Smooth muscle cell (in vitro differentiated cells): Measurements from ENCODE around the gene AOPEP. TPM values are rescaled to one million over a fixed set of nuclear protein-coding genes. Genes with fewer than 3 reads are reported as not detected.

Experiments used
- DNase-seq: peaks from one replicate; lab custom pipeline; 2025; ENCODE audit not compliant: unreplicated experiment; lab: John Stamatoyannopoulos, UW
- H2AFZ ChIP-seq: fragments of 200-600 bp; sonication (generic); 2 replicates; pipeline ENCODE4 v1.6.0; 2016; ENCODE audit warnings: antibody characterized with exemption, low read depth, mild to moderate bottlenecking
- H3F3A ChIP-seq: fragments of 200-600 bp; sonication (generic); 2 replicates; pipeline ENCODE4 v1.6.0; 2017; ENCODE audit warnings: antibody characterized with exemption, low read depth
- H3K27ac ChIP-seq: fragments of 200-600 bp; sonication (generic); 2 replicates; pipeline ENCODE4 v1.5.1; 2016; ENCODE audit warnings: low read depth, mild to moderate bottlenecking
- H3K27me3 ChIP-seq: fragments of 200-600 bp; sonication (generic); 2 replicates; pipeline ENCODE4 v1.6.1; 2016; ENCODE audit warnings: low read depth, mild to moderate bottlenecking
- H3K36me3 ChIP-seq: fragments of 200-600 bp; sonication (generic); 2 replicates; pipeline ENCODE4 v1.5.1; 2016; ENCODE audit warnings: low read depth
- H3K4me1 ChIP-seq: fragments of 200-600 bp; sonication (generic); 2 replicates; pipeline ENCODE4 v1.5.1; 2016; ENCODE audit warnings: low read depth
- H3K4me2 ChIP-seq: fragments of 200-600 bp; sonication (generic); 2 replicates; pipeline ENCODE4 v1.6.0; 2016; ENCODE audit warnings: mild to moderate bottlenecking
- H3K4me3 ChIP-seq: fragments of 200-600 bp; sonication (generic); 2 replicates; pipeline ENCODE4 v1.5.1; 2016; ENCODE audit warnings: mild to moderate bottlenecking
- H3K79me2 ChIP-seq: fragments of 200-600 bp; sonication (generic); 2 replicates; pipeline ENCODE4 v1.6.0; 2016; ENCODE audit warnings: low read depth, mild to moderate bottlenecking
- H3K9ac ChIP-seq: fragments of 200-600 bp; sonication (generic); 2 replicates; pipeline ENCODE4 v1.6.0; 2016; ENCODE audit warnings: low read depth
- H3K9me3 ChIP-seq: fragments of 200-600 bp; sonication (generic); replicated peaks from 2 replicates; pipeline ENCODE4 v1.5.1; 2016; ENCODE audit warnings: low read depth
- H4K20me1 ChIP-seq: fragments of 200-600 bp; sonication (generic); 2 replicates; pipeline ENCODE4 v1.6.0; 2016; ENCODE audit warnings: low read depth
- CTCF ChIP-seq: fragments of 200-600 bp; sonication (generic); IDR thresholded peaks from 2 replicates; pipeline ENCODE4 v1.5.1; 2017; ENCODE audit warnings: borderline replicate concordance, mild to moderate bottlenecking, antibody characterized with exemption; ENCODE audit not compliant: insufficient read depth, poor library complexity, severe bottlenecking
- WGBS: methylation state at CpG from one replicate; pipeline ENCODE4 v1.1.7; 2016; ENCODE audit warnings: low lambda C conversion rate; 5-methylcytosine and 5-hydroxymethylcytosine counted together
- polyA plus RNA-seq: library from polyadenylated mRNA; unstranded; fragments of >200 nt; fragmentation: Nextera tagmentation; extraction: Ambion mirVana; gene quantifications from 2 replicates; pipeline ENCODE4 v1.2.1, GENCODE V29; 2016
- total RNA-seq: library from RNA; depleted of rRNA; stranded (reverse); fragments of >200 nt; gene quantifications from 2 replicates; pipeline ENCODE4 v1.2.3, GENCODE V29; 2014

Gene AOPEP
- total and polyA plus RNA-seq, 2 experiments from 2014 or later = 52.7 to 94.9 TPM

DNA sequence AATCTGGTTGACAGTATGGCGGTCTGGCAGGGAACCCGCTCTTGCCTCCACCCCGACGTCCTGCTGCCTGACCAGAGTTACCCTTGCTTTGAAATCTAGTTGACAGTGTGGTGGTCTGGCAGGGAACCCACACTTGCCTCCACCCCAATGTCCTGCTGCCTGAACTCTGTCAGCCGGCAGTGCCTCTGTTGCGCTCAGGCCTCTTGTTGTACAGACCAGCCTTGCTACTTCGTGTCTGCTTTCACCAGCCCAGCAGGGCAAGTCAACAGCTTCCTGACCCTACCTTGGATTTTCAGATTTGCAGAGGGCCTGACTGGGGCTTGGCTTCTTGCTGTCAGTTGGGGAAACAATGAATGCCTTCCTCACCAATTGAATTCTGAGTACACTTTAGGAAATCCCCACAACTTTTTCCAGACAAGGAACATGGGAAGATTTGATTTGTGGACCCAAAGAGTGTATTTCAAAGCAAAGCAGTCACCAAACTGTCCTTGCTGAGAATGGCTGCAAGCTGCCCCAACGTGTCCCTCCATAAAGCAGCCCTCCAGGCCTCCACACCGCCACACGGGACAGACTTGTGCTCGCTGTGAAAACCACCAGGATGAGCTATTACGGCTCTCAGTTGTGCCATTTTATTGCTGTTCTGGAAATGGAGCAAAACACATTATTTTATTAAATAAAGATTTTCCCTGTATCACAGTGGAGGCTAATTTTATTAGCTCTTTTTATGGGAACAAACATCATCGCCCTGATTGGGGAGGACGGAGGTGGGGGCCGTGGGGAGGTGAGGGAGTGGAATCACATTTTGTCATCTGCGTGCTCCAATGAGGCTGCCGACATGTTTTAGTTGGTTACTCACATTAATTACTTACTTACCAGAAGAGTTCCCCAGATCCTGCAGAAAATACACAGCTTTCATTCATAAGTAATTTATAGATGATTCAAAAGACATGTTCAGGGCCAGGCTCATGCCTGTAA is 189.3 kb downstream of the AOPEP start:
- peak overlapping the region; percentile 88 for H3K27ac ChIP-seq
- no peaks in the 10 kb centered on the region for H4K20me1 ChIP-seq
- H3K4me2 ChIP-seq = no peak overlapping the region
- no peak for DNase-seq
- no peak overlapping the region for H3K4me3 ChIP-seq
- 72% methylated on average over 17 of the region's 17 CpGs for WGBS
- peaks cover 48% of the 10 kb centered on the region for H3K4me1 ChIP-seq
- peaks cover 4% of the 10 kb centered on the region for H3K79me2 ChIP-seq
- H3K9ac ChIP-seq = no peak overlapping the region
- no peak for TF ChIP-seq CTCF
- no peaks in the 10 kb centered on the region for H3K27me3 ChIP-seq
- H3K36me3 ChIP-seq = no peaks in the 10 kb centered on the region
- no peak overlapping the region for H2AFZ ChIP-seq
- no peaks in the 10 kb centered on the region for H3K9me3 ChIP-seq
- peaks cover 43% of the 10 kb centered on the region for H3F3A ChIP-seq

DNA sequence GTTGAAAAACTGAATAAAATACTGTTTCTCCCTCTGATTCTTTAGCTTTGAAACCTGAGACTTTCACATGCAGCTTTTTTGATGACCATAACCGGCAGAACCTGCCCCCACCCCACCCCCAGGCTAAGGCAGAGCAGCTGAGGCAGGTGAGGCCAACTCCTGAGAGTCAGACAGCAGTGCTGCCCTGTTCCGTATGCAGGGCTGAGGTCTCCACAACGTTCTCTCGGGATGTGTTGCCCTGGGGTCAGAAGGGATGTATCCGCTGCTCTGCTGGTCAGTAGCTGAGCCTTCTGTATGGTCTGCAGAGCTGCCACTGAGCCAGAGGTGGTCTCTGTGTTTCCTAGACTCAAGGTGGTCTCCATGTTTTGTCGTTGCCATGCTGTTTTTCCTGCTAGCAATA is 190.5 kb downstream of the AOPEP start:
- no peaks in the 10 kb centered on the region for H3K9me3 ChIP-seq
- DNase-seq = no peak
- WGBS = 62% methylated on average over 6 of the region's 6 CpGs
- peaks cover 48% of the 10 kb centered on the region for H3F3A ChIP-seq
- no peak overlapping the region for H3K9ac ChIP-seq
- no peaks in the 10 kb centered on the region for H3K36me3 ChIP-seq
- peaks cover 4% of the 10 kb centered on the region for H3K79me2 ChIP-seq
- no peaks in the 10 kb centered on the region for H3K27me3 ChIP-seq
- H3K4me2 ChIP-seq = no peak overlapping the region
- no peaks in the 10 kb centered on the region for H4K20me1 ChIP-seq
- H3K27ac ChIP-seq = peak overlapping the region; percentile 57
- no peak for TF ChIP-seq CTCF
- H3K4me3 ChIP-seq = no peak overlapping the region
- peaks cover 60% of the 10 kb centered on the region for H3K4me1 ChIP-seq
- no peak overlapping the region for H2AFZ ChIP-seq

DNA sequence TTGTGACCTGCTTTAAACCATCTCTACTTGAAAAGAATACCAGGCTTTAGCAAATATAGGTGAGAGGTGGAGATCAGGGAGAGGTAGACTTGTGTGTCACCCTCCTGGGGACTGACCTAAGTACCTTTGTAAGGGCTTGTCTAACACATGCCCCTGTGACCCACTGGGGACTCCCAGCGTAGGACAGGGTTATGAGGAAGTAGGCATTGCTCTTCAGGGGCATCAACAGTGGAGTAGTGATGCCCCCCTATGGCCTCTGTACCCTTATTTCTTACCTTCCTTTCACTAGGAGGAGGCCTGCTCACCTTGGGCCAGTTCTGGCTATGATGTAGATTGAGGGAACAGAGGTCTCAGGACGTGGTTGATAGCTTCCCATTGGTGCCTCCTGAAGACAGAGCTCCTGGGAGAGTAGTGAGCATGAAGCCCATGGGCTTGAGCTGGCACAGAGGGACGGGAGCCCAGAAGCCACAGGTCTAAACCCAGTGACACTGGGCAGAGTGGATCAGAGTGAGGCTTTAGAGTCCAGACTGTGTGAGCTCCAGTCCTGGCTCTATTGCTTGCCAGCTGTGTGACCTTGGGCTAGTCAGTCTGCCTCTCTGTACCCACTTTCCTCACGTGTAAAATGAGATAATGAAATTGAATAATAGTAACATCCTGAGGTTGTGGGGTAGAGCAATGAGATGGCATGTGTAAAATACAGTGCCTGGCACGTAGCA is 191.7 kb downstream of the AOPEP start:
- Histone ChIP-seq H3K36me3 (no peaks in the 10 kb centered on the region), H3F3A (peaks cover 54% of the 10 kb centered on the region), H3K27me3 (no peaks in the 10 kb centered on the region), H3K4me2 (no peak overlapping the region), H3K4me3 (no peak overlapping the region), H3K27ac (peak overlapping the region; percentile 100), H3K79me2 (peaks cover 4% of the 10 kb centered on the region), H4K20me1 (no peaks in the 10 kb centered on the region), H3K9me3 (no peaks in the 10 kb centered on the region), H3K4me1 (peaks cover 66% of the 10 kb centered on the region), H3K9ac (no peak overlapping the region), H2AFZ (no peak overlapping the region)
- DNase-seq = no peak
- no peak for TF ChIP-seq CTCF
- 88% methylated on average over 5 of the region's 5 CpGs for WGBS
